Neural progenitor cell (in vitro differentiated cells): ENCODE data around the gene GRK1. TPM values are rescaled to one million over a fixed set of nuclear protein-coding genes. Genes with fewer than 3 reads are reported as not detected.

ENCODE experiments used
- DNase-seq: peaks from one replicate; pipeline ENCODE4 v3.0.0-alpha.2; 2016; ENCODE audit warnings: low spot score
- H2AFZ ChIP-seq: fragments of 200-600 bp; sonication (generic); replicated peaks from 2 replicates; pipeline ENCODE4 v1.6.1; 2016; ENCODE audit warnings: antibody characterized with exemption
- H3F3A ChIP-seq: fragments of 200-600 bp; sonication (generic); 2 replicates; pipeline ENCODE4 v1.6.1; 2016; ENCODE audit warnings: antibody characterized with exemption, low read depth
- H3K27ac ChIP-seq: fragments of 200-600 bp; sonication (generic); 2 replicates; pipeline ENCODE4 v1.5.1; 2016; ENCODE audit warnings: mild to moderate bottlenecking
- H3K27me3 ChIP-seq: fragments of 200-600 bp; sonication (generic); 2 replicates; pipeline ENCODE4 v1.6.1; 2016; ENCODE audit warnings: mild to moderate bottlenecking, moderate library complexity
- H3K36me3 ChIP-seq: fragments of 200-600 bp; sonication (generic); 2 replicates; pipeline ENCODE4 v1.5.1; 2016
- H3K4me1 ChIP-seq: fragments of 200-600 bp; sonication (generic); 2 replicates; pipeline ENCODE4 v1.6.1; 2016; ENCODE audit warnings: mixed run types
- H3K4me2 ChIP-seq: fragments of 200-600 bp; sonication (generic); 2 replicates; pipeline ENCODE4 v1.6.1; 2016
- H3K4me3 ChIP-seq: fragments of 200-600 bp; sonication (generic); 2 replicates; pipeline ENCODE4 v1.5.1; 2016
- H3K79me2 ChIP-seq: fragments of 200-600 bp; sonication (generic); 2 replicates; pipeline ENCODE4 v1.6.1; 2016; ENCODE audit warnings: low read depth
- H3K9ac ChIP-seq: fragments of 200-600 bp; sonication (generic); 2 replicates; pipeline ENCODE4 v1.6.1; 2016
- H3K9me3 ChIP-seq: fragments of 200-600 bp; sonication (generic); 2 replicates; pipeline ENCODE4 v1.5.1; 2016; ENCODE audit warnings: low read depth
- H4K20me1 ChIP-seq: fragments of 200-600 bp; sonication (generic); 2 replicates; pipeline ENCODE4 v1.6.1; 2016; ENCODE audit warnings: low read depth
- H3K27ac Mint-ChIP-seq: 3 replicates; pipeline ENCODE4 v1.8.0; 2021; ENCODE audit warnings: mixed read lengths
- H3K27me3 Mint-ChIP-seq: 2 replicates; pipeline ENCODE4 v1.8.0; 2022; ENCODE audit warnings: low read depth, mild to moderate bottlenecking, inconsistent platforms, moderate library complexity, mixed read lengths; ENCODE audit not compliant: insufficient read depth
- H3K36me3 Mint-ChIP-seq: 3 replicates; pipeline ENCODE4 v1.8.0; 2021; ENCODE audit warnings: mixed read lengths
- H3K4me1 Mint-ChIP-seq: 3 replicates; pipeline ENCODE4 v1.8.0; 2021; ENCODE audit warnings: mixed read lengths
- H3K4me3 Mint-ChIP-seq: 3 replicates; pipeline ENCODE4 v1.8.0; 2021; ENCODE audit warnings: mild to moderate bottlenecking, moderate library complexity, mixed read lengths
- H3K9me3 Mint-ChIP-seq: 3 replicates; pipeline ENCODE4 v1.8.0; 2020; ENCODE audit warnings: mixed read lengths
- CTCF ChIP-seq: fragments of 200-600 bp; sonication (generic); IDR thresholded peaks from 2 replicates; pipeline ENCODE4 v1.5.1; 2017; ENCODE audit warnings: antibody characterized with exemption, mild to moderate bottlenecking
- EZH2 ChIP-seq: fragments of 200-600 bp; sonication (generic); IDR thresholded peaks from 2 replicates; pipeline ENCODE4 v1.6.1; 2017; ENCODE audit warnings: antibody characterized with exemption, mild to moderate bottlenecking, moderate library complexity
- EZH2phosphoT487 ChIP-seq: fragments of 200-600 bp; sonication (generic); IDR thresholded peaks from 2 replicates; pipeline ENCODE4 v1.6.1; 2017; ENCODE audit warnings: antibody characterized with exemption
- total RNA-seq: library from RNA; depleted of rRNA; stranded (reverse); fragments of >200 nt; gene quantifications from 2 replicates; pipeline ENCODE4 v1.2.3, GENCODE V29; 2015; ENCODE audit warnings: low replicate concordance

Gene GRK1
- total RNA-seq, 1 donor from 2014 or later, result not detected

- no peak overlapping the region for H3K27ac ChIP-seq
- DNase-seq, result no peak
- no peaks in the 10 kb centered on the region for H3K4me1 ChIP-seq
- no peak overlapping the region for H3K4me3 Mint-ChIP-seq
- peaks cover 5% of the 10 kb centered on the region for H3K9me3 Mint-ChIP-seq
- H3K9me3 ChIP-seq, result no peaks in the 10 kb centered on the region
- peaks cover 17% of the 10 kb centered on the region for H3F3A ChIP-seq
- no peaks in the 10 kb centered on the region for H3K79me2 ChIP-seq
- H2AFZ ChIP-seq, result no peak overlapping the region
- H3K27ac Mint-ChIP-seq, result no peak overlapping the region
- no peak overlapping the region for H3K9ac ChIP-seq
- no peaks in the 10 kb centered on the region for H3K36me3 Mint-ChIP-seq
- peaks cover 8% of the 10 kb centered on the region for H3K27me3 Mint-ChIP-seq
- H3K27me3 ChIP-seq, result no peaks in the 10 kb centered on the region
- H3K4me1 Mint-ChIP-seq, result no peaks in the 10 kb centered on the region
- TF ChIP-seq EZH2, result no peak
- no peak for TF ChIP-seq CTCF
- no peak for TF ChIP-seq EZH2phosphoT487
- no peak overlapping the region for H3K4me3 ChIP-seq
- no peaks in the 10 kb centered on the region for H4K20me1 ChIP-seq
- H3K4me2 ChIP-seq, result no peak overlapping the region
- no peaks in the 10 kb centered on the region for H3K36me3 ChIP-seq
Measured at GRCh38 chr13:113730258-113730691, 63.3 kb downstream of the GRK1 start.

- Mint-ChIP-seq H3K4me1 (no peaks in the 10 kb centered on the region), H3K27ac (no peak overlapping the region), H3K9me3 (peaks cover 5% of the 10 kb centered on the region), H3K27me3 (peaks cover 8% of the 10 kb centered on the region), H3K4me3 (no peak overlapping the region), H3K36me3 (no peaks in the 10 kb centered on the region)
- H3K36me3 ChIP-seq, result no peaks in the 10 kb centered on the region
- no peak overlapping the region for H3K27ac ChIP-seq
- H3K4me1 ChIP-seq, result no peaks in the 10 kb centered on the region
- peaks cover 17% of the 10 kb centered on the region for H3F3A ChIP-seq
- H2AFZ ChIP-seq, result no peak overlapping the region
- H4K20me1 ChIP-seq, result no peaks in the 10 kb centered on the region
- TF ChIP-seq CTCF (peak; percentile 7), EZH2 (no peak)
- no peaks in the 10 kb centered on the region for H3K9me3 ChIP-seq
- H3K27me3 ChIP-seq, result no peaks in the 10 kb centered on the region
- H3K79me2 ChIP-seq, result no peaks in the 10 kb centered on the region
- H3K4me2 ChIP-seq, result no peak overlapping the region
- H3K9ac ChIP-seq, result no peak overlapping the region
- DNase-seq, result no peak
- H3K4me3 ChIP-seq, result no peak overlapping the region
Measured at GRCh38 chr13:113730831-113731191, 63.8 kb downstream of the GRK1 start.

- H3K36me3 ChIP-seq, result no peaks in the 10 kb centered on the region
- H3K79me2 ChIP-seq, result no peaks in the 10 kb centered on the region
- no peak overlapping the region for H3K4me2 ChIP-seq
- Mint-ChIP-seq H3K4me1 (no peaks in the 10 kb centered on the region), H3K36me3 (no peaks in the 10 kb centered on the region), H3K4me3 (no peak overlapping the region), H3K27me3 (peaks cover 10% of the 10 kb centered on the region), H3K9me3 (peaks cover 5% of the 10 kb centered on the region), H3K27ac (no peak overlapping the region)
- H4K20me1 ChIP-seq, result no peaks in the 10 kb centered on the region
- DNase-seq, result no peak
- H3K4me1 ChIP-seq, result no peaks in the 10 kb centered on the region
- H3K9ac ChIP-seq, result no peak overlapping the region
- H3K27ac ChIP-seq, result no peak overlapping the region
- TF ChIP-seq CTCF, result no peak
- TF ChIP-seq EZH2, result no peak
- TF ChIP-seq EZH2phosphoT487, result no peak
- H3F3A ChIP-seq, result peaks cover 16% of the 10 kb centered on the region
- H3K4me3 ChIP-seq, result no peak overlapping the region
- no peaks in the 10 kb centered on the region for H3K9me3 ChIP-seq
- no peak overlapping the region for H2AFZ ChIP-seq
- no peaks in the 10 kb centered on the region for H3K27me3 ChIP-seq
Measured at GRCh38 chr13:113731192-113732175, 64.5 kb downstream of the GRK1 start.
